Measurements from ENCODE around the gene LLCFC1.
"Not testable (repeated sequence)": the region's sequence is repeated elsewhere in the genome, so short reads cannot be mapped to it uniquely, and the experiment has no call there.

The LLCFC1 gene

GRCh38 chr7:142974626-142975025, 35.3 kb downstream of the LLCFC1 start:
- in situ Hi-C loops (cut with HindIII; ENCODE audit: low sequenced_read_pairs): no loop called here

- in situ Hi-C loops (cut with HindIII; ENCODE audit: low sequenced_read_pairs): not testable (repeated sequence)
Observed at GRCh38 chr7:142978402-142978801, 39.1 kb downstream of the LLCFC1 start.

DNA sequence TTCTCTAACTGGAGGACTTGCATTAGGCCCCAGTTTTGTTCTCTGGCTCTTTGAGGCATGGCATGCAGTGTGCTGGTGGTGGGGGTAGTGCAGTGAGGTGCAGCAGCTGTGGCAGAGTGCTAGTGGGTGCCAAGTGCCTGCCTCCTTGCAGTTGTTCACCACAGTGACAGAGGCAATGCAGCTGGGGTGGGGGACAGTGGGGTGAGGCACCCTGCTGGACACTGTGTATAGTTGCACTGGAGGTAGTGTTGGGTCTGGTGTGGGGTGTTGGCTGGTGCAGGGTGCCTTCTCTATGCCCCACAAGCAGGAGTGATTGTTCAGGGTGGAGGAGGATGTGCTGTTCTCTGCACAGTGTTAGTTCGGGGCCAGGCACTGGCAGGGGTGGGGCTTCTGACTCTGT, 44.5 kb downstream of the LLCFC1 start:
- in situ Hi-C loops (cut with HindIII; ENCODE audit: low sequenced_read_pairs): no loop called here

DNA sequence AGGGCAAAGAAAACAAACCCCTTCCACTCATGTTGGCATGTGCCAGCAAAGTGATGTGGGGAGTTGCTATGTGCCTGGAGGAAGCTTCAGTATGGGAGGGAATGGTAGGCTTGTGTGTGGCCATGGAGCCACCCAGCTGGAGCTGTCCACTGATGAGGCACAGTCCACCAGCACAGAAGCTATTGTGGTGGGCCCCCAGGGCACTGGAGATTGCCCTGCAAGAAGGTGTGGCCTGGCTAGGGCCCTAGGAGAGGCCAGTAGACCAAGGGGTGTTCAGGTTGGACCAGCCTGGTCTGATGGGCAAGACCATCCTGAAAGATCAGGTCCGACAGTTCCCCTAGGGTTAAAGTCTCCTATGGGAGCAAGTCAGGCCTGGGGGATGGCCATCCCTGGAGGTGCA, 45.0 kb downstream of the LLCFC1 start:
- in situ Hi-C loops (cut with HindIII; ENCODE audit: low sequenced_read_pairs): no loop called here

All from endothelial cell of hepatic sinusoid (primary cell).